RPMI8226 (cell line): ENCODE data around the gene TTLL11.
A peak's percentile ranks its signal among the peaks of the same experiment; 100 is the strongest.
"Not testable (repeated sequence)": the region's sequence is repeated elsewhere in the genome, so short reads cannot be mapped to it uniquely, and the experiment has no call there.

Source experiments
- DNase-seq: peaks from one replicate; pipeline ENCODE4 v3.0.0-alpha.2; 2015

The TTLL11 gene

GRCh38 chr9:121996783-121997182 is 96.3 kb downstream of the TTLL11 start:
- no peak for DNase-seq

GRCh38 chr9:121995997-121996396 is 97.1 kb downstream of the TTLL11 start:
- no peak for DNase-seq

GRCh38 chr9:121992571-121993212 is 100.4 kb downstream of the TTLL11 start:
- peak; percentile 79 for DNase-seq

- DNase-seq, result no peak
Observed at GRCh38 chr9:121991307-121991661, 101.8 kb downstream of the TTLL11 start.

- no peak for DNase-seq
Observed at GRCh38 chr9:121990600-121991306, 102.4 kb downstream of the TTLL11 start.

GRCh38 chr9:121989010-121989409 is 104.1 kb downstream of the TTLL11 start:
- DNase-seq, result no peak

GRCh38 chr9:121987314-121987713 is 105.8 kb downstream of the TTLL11 start:
- no peak for DNase-seq

- no peak for DNase-seq
Observed at GRCh38 chr9:121985792-121986494, 107.2 kb downstream of the TTLL11 start.

GRCh38 chr9:121984726-121985402 is 108.2 kb downstream of the TTLL11 start:
- DNase-seq, result no peak

- DNase-seq, result no peak
Observed at GRCh38 chr9:121983736-121984135, 109.4 kb downstream of the TTLL11 start.

- no peak for DNase-seq
Observed at GRCh38 chr9:121981118-121981883, 111.8 kb downstream of the TTLL11 start.

GRCh38 chr9:121980665-121981064 is 112.4 kb downstream of the TTLL11 start:
- DNase-seq, result not testable (repeated sequence)

- DNase-seq, result no peak
Observed at GRCh38 chr9:121979736-121980135, 113.4 kb downstream of the TTLL11 start.

GRCh38 chr9:121976751-121977150 is 116.4 kb downstream of the TTLL11 start:
- no peak for DNase-seq

- DNase-seq, result no peak
Observed at GRCh38 chr9:121975801-121976277, 117.3 kb downstream of the TTLL11 start.

- no peak for DNase-seq
Observed at GRCh38 chr9:121974421-121974820, 118.7 kb downstream of the TTLL11 start.

GRCh38 chr9:121972501-121972981 is 120.6 kb downstream of the TTLL11 start:
- no peak for DNase-seq

GRCh38 chr9:121968056-121968455 is 125.1 kb downstream of the TTLL11 start:
- DNase-seq, result no peak

- DNase-seq, result no peak
Observed at GRCh38 chr9:121966706-121967105, 126.4 kb downstream of the TTLL11 start.

- DNase-seq, result no peak
Observed at GRCh38 chr9:121963528-121963995, 129.5 kb downstream of the TTLL11 start.

GRCh38 chr9:121962421-121962820 is 130.7 kb downstream of the TTLL11 start:
- no peak for DNase-seq

- DNase-seq, result no peak
Observed at GRCh38 chr9:121960665-121961064, 132.4 kb downstream of the TTLL11 start.
